HL-60/S4 treated with retinoic acid at 250 ng/mL for 4 days and 3 days (cell line): ENCODE results near the gene PRKAR1A.
"Not testable (repeated sequence)": the region's sequence is repeated elsewhere in the genome, so short reads cannot be mapped to it uniquely, and the experiment has no call there.

ENCODE experiments used
- in situ Hi-C: fragments of 300-500 bp; cut with MboI; formaldehyde crosslinking; loops from 2 replicates; pipeline ENCODE4 v1.7.0; 2022; ENCODE audit warnings: low sequenced_read_pairs

PRKAR1A gene

GRCh38 chr17:68576811-68577496 is 64.7 kb downstream of the PRKAR1A start:
- in situ Hi-C loops, result no loop called here

GRCh38 chr17:68577497-68577821 is 65.2 kb downstream of the PRKAR1A start:
- in situ Hi-C loops, result no loop called here

DNA sequence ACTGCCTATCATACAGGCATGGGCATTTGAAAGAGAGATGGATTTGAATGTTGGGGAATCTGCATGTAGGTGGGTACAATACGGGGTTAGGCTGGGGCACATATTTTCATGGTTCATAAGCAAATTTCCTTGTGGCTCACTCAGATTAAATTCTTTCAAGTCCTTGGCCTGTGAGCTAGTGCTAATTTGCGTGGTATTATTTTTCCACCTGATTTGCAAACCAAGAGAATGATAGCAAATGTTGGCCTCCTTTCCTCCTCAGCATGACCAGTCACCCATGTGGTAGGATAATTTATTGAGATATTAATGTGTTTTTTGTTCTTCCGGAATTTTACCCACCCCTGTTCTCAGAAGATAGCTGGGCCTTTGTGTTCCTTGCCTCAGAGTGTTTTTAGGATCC is 66.0 kb downstream of the PRKAR1A start:
- in situ Hi-C loops, result no loop called here

DNA sequence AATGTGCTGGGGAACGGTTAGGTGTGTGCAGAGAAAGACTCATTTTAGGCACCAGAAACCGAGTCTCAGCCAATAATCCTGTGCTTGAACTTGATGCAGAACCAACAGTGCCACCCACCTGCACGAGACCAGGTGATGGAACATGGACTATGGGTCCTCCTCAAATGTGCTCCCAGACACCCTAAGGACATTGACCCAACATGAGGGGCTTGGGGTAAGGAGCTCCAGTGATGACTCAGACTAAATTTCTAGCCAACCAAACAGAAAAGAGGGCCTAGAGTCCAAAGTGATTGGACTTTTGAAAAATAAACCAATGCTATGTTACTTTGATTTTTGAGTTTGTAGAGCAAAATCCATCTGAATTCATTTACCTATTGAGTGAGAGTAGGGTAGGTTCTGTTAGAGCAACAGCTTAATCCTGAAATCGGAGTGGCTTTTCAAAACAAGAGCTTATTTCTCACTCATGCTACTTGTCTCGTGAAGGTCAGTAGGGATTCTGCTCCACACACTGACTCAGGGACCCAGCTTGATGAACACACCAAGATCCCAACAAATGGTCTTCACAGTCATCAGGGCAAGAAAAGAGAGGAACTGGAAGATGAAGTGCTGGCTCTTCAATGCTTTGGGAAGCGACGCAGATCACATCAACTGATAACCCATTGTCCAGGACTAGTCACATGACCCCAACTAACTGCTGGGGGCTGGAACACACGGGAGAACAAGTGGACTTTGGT is 67.1 kb downstream of the PRKAR1A start:
- in situ Hi-C loops, result no loop called here

DNA sequence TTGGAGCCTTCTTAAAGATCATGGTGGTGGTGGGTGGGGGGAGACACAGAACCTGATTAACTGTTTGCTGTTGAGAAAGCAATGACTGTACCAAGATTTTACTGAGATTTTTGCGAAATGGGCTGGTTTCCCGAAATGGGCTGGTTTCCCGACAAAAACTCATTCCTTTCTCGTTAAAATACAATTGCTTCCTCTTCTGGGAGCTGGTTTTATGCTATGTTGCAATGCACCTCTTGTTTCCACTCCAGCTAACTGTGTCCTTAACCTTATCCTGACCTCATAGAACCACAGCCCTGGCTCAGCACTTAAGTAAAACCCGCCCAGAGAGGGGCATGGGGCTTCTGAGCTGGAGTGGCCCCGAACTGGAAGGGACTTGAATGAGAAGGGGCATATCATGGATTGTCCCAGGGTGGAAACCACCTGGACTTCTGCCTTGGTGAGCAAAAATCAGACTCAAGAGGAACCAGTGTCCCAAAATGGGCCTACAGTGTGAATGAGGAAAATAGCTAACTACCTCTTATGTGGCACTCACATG is 68.1 kb downstream of the PRKAR1A start:
- in situ Hi-C loops, result no loop called here

DNA sequence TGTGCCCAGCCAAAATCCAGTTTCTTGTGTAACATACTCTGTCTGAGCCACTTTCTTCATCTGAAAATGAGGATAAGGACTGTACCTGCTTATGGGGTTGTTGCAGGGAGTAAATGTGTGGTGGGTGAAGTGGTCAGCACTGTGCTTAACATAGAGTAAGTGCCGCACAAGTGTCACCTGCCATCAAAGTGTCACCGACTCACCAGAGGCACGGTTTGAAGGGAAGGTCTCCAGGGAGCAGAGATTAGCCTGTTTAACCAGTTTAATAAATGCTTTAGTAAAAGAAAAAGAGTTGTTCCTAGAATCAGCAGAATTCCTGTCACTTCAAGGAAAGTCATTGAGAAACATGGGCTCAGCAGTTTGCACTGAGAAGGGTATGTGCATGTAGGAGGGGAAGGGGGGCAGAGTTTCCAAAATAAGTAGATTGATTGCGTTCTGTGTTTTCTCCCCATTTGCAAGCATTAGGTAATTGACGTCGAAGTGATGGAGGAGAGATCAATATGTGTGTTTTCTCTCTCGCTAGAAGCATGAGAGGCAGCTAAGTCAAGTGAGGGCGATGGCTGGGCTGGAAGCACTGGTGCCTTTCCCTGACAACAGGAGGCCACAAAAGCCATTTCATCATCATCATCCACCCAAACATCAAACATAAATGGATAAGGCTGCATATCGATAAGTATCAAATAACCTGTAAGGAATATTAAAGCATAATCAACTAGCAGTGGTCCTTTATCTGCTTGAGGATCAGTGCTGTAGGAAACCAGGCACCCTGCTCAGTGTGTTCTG is 69.8 kb downstream of the PRKAR1A start:
- in situ Hi-C loops, result no loop called here

DNA sequence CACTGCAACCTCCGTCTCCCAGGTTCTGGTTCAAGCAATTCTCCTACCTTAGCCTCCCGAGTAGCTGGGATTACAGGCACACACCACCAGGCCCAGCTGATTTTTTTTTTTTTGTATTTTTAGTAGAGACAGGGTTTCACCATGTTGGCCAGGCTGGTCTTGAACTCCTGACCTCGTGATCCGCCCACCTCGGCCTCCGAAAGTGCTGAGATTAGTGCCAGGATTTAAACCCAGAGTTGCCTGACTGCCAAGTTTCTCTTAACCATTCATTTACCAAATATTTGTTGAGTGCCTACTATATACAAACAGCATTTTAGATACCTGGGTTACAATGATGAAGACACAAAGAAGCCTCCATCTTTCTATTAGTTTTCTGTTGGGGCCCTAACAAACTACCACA is 70.6 kb downstream of the PRKAR1A start:
- in situ Hi-C loops, result not testable (repeated sequence)

DNA sequence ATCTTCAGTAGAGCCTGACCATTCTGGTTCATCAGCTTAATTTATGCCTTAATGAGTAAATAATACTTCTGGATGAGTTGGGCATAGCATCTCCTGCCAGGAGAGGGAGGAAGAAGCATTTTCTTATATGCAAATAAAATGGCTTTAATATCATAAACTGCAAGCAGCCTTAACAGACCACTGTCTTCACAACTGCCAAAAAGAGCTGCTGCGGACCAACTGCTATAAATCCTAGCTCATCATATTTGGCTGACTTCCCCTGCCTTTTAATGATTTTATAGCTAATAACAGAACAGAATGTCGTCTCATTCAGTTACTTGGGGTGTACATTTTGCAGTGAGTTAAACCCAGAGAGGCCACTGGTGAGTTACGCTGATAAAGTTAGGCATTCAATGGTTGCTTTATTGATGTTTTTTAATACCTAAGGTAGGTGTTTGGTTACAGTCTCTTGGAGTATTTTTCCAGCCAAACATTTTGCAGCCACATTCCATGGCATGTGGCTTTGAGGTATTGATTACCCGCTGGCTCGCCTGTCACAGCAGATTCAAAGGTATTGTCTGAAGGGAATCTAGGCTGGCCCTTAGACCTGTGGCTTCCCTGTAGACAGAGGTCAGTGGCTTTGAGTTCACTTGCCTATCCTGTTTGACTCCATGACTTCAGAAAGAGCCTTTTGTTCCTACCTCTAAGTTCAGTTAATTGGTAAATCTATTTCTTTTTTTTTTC is 72.5 kb downstream of the PRKAR1A start:
- in situ Hi-C loops, result no loop called here

GRCh38 chr17:68585643-68586042 is 73.4 kb downstream of the PRKAR1A start:
- in situ Hi-C loops, result no loop called here

GRCh38 chr17:68587026-68587425 is 74.8 kb downstream of the PRKAR1A start:
- in situ Hi-C loops, result no loop called here

DNA sequence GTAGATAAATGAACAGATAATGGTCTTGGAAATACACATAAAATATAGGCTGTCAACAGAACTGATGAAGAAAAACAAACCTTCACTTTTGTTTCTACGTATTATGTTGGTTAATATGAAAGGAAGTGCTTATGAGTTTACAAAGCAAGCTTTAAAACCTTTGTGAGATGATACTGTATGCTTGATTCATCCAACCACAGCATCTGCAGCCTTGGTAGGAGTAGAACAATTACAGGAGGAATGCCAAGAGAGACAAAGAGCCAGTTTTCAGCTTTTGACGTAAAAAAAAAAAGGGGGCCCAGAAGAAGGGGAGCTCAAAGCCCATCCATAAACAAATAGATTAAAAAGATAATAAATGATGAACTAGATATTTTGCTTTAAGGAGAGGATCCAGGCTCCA is 75.6 kb downstream of the PRKAR1A start:
- in situ Hi-C loops, result no loop called here

GRCh38 chr17:68588362-68588761 is 76.1 kb downstream of the PRKAR1A start:
- in situ Hi-C loops, result no loop called here

- in situ Hi-C loops, result no loop called here
Measured at GRCh38 chr17:68589086-68589485, 76.9 kb downstream of the PRKAR1A start.

GRCh38 chr17:68591583-68591982 is 79.4 kb downstream of the PRKAR1A start:
- in situ Hi-C loops, result no loop called here

DNA sequence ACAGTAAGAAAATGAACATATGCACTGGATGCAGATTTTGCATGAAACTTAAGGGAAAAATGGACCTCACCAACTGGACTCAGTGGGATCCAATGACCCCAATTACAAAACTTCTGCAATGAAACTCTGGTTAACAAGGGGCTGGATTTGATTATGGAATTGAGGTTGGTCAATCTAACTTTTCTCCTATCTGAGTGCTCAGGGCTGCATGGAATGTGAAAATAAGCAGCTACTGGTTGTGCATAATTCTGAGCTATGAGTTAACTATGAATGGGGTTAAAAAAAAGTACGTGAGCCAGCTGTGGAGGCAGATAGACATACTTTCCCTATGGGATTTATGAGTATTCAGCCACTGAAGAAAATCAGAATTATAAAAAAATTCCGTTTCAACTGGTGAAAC is 79.8 kb downstream of the PRKAR1A start:
- in situ Hi-C loops, result no loop called here

- in situ Hi-C loops, result no loop called here
Measured at GRCh38 chr17:68592682-68593641, 80.7 kb downstream of the PRKAR1A start.

DNA sequence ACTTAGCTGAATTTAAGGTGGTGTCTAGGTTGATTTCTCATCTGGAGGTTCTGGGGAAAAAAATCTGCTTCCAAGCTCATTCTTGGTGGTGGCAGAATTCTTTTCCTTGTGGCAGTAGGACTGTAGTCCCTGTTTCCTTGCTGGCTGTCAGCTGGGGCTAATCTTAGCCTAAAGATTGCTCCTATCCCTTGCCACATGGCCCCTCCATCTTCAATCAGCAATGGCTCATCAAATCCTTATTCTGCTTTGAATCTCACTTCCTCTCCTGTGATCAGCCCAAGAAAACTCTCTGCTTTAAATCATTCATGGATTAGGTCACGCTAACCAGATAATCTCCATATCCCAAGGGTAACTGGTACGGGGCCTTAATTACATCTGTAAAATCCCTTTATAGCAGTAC is 82.3 kb downstream of the PRKAR1A start:
- in situ Hi-C loops, result no loop called here

- in situ Hi-C loops, result no loop called here
Measured at GRCh38 chr17:68595496-68595895, 83.3 kb downstream of the PRKAR1A start.

DNA sequence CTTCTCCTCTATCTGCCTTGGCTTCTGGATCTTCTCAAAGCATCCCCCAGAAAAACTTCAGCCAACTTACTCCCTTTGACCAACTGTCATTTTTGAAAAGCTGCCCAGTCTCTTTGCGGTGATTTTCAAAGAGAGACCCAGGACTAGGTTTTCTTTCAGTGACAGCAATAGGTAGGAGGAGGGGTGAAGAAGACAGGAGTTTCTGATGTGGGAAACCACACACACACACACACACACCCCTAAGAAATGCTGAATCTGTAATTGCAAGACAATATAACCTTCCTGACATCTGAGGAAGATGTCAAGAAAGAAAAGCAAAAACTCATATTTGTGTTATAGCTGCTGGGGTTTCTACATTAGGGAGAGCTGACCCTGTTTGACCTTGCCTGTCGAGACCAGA is 83.8 kb downstream of the PRKAR1A start:
- in situ Hi-C loops, result no loop called here

DNA sequence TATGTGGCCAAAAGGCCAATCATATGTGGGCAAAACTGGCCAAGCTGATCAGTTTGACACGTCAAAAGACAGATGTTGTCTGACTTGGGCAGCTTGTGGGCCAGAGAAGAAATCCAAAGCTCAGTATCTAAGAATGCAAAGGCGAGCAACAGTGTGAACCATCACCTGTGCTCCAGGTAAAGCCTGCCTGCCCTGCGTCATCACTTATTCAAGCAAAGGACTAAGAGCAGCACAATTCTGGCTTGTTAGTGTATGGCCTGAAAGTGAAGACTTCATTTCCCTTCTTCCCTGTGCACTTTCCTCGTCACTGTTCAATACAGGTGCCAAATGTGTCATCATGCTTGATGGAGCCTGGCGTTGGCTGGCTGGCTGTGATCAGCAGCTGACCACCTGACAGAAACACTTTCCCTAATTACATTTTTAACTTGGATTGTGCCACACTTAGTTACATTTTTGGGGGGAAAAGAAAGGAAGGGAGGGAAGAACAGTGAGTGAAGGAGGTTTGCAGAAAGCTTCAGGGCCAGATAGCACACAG is 84.2 kb downstream of the PRKAR1A start:
- in situ Hi-C loops, result no loop called here
